D721Med (cell line): ENCODE measurements around the gene ZNF575.

ENCODE experiments used
- DNase-seq: peaks from one replicate; pipeline ENCODE4 v3.0.0; 2011; ENCODE audit warnings: low spot score; ENCODE audit not compliant: insufficient read length
- FAIRE-seq: peaks from 2 replicates; lab custom pipeline; 2011; peaks lifted over from hg19 to GRCh38; lab: Jason Lieb, UNC
- TF ChIP-seq, protein P1 (sequence below): IDR thresholded peaks from 2 replicates; pipeline ENCODE4 v1.5.1; 2012; ENCODE audit warnings: mild to moderate bottlenecking, control low read depth; ENCODE audit not compliant: insufficient read depth; ENCODE audit errors: missing control alignments

Gene ZNF575

DNA sequence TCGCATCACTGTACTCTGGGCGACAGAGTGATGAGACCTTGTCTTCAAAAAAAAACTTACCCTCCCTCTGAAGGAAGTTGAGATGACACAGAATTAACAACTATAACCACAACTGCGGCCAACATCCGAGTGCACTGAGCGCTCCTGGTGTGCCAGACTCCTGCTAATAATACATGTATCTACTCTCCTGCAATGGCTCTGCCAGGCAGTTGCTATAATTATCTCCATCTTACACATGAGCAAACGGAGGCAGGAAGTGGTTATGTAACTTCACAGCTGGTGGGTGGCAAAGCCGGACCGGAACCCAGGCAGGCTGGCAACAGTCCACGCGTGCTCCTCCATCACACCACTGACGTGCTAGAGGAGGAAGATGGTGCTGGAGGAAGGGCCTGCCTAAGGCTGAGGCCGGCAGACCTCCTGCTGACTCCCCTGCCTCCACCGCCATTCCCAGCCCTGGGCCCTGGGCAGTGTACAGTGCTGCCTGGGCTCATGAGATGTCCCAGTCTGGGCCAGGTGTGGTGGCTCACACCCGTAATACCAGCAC is 29.8 kb downstream of the ZNF575 start:
- no peak for DNase-seq
- TF ChIP-seq, protein P1, sequence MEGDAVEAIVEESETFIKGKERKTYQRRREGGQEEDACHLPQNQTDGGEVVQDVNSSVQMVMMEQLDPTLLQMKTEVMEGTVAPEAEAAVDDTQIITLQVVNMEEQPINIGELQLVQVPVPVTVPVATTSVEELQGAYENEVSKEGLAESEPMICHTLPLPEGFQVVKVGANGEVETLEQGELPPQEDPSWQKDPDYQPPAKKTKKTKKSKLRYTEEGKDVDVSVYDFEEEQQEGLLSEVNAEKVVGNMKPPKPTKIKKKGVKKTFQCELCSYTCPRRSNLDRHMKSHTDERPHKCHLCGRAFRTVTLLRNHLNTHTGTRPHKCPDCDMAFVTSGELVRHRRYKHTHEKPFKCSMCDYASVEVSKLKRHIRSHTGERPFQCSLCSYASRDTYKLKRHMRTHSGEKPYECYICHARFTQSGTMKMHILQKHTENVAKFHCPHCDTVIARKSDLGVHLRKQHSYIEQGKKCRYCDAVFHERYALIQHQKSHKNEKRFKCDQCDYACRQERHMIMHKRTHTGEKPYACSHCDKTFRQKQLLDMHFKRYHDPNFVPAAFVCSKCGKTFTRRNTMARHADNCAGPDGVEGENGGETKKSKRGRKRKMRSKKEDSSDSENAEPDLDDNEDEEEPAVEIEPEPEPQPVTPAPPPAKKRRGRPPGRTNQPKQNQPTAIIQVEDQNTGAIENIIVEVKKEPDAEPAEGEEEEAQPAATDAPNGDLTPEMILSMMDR, result no peak
- FAIRE-seq, result no peak

DNA sequence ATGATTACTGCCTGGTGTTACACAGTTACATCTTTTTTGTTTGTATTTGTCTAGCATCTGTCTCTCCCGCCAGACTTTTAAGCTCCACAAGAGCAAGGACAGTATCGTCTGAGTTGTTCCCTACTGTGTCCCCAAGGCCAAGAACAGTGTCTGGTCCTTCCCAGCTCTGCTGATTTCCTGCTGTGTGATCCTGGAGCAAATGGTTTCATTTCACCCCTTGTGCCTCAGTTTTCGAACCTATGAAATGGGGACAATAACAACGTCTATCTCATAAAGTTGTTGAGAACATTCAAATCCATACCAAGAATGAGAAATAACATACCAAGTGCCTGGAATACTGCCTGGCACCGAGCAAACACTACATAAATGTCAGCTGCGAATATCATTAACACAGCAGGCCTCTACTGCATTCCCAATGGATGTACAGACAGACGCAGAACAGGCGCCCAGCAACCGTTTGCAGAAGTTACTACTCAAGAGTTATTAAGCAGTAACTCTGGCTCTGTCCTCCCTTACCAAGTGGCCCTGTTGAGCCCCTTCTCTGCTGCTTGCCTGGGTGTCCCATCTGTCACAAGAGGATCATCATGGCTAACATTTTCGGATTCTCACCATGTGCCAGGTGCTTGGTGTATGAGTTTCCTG is 30.9 kb downstream of the ZNF575 start:
- TF ChIP-seq, protein P1, result no peak
- DNase-seq (no peak), FAIRE-seq (no peak)

DNA sequence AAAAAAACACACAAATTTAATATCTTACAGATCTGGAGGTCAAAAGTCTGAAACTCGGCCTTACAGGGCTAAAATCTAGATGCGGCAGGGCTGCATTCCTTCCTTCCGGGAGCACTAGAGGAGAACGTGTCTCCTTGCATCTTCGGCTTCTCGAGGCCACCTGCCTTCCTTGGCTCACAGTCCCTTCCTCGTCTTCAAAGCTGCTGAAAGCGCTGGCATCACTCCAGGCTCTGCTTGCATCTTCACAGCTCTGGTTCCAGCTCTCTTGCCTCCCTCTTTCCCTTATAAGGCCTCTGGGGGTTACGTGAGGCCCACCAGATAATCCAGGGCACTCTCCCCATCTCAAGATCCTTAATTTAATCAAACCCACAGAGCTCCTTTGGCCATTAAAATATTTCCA is 31.8 kb downstream of the ZNF575 start:
- TF ChIP-seq, protein P1, result no peak
- no peak for DNase-seq
- no peak for FAIRE-seq

DNA sequence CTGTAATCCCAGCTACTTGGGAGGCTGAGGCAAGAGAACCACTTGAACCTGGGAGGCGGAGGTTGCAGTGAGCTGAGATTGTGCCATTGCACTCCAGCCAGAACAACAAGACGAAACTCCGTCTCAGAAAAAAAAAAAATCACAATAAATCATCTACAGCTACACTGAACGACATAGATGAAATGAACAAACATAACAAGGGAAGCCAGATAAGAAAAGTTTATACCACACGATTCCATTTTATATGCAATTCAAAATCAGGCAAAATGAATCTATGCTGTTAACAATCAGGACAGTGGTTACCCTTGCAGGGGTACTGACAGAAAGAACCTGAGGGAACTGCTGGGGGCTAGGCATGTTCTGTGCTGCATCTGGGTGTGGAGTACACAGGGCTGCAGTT is 36.7 kb downstream of the ZNF575 start:
- TF ChIP-seq, protein P1, result no peak
- no peak for FAIRE-seq
- no peak for DNase-seq

DNA sequence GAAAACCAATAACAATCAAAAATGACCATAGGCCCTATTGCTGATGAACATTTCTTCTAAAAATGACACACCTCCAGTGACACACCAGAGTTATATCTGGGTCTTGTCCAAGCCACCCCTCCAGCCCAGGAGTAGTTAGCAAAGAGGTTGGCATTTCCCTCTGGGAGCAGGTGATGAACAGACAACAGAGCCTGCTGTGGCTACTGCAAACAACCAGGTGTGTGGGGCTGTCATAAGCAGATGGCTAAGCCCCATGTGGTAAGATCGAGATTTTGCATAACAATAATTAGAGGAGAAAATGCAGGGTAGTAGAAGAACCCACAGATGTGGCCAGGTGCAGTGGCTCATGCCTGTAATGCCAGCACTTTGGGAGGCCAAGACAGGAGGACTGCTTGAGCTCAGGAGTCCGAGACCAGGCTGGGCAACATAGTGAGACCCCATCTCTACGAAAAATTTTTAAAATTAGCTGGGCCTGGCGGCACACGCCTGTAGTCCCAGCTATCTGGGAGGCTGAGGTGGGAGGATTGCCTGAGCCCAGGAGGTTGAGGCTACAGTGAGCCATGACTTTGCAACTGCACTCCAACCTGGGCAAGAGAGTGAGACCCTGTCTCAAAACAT is 37.3 kb downstream of the ZNF575 start:
- TF ChIP-seq, protein P1, result no peak
- FAIRE-seq (no peak), DNase-seq (no peak)

DNA sequence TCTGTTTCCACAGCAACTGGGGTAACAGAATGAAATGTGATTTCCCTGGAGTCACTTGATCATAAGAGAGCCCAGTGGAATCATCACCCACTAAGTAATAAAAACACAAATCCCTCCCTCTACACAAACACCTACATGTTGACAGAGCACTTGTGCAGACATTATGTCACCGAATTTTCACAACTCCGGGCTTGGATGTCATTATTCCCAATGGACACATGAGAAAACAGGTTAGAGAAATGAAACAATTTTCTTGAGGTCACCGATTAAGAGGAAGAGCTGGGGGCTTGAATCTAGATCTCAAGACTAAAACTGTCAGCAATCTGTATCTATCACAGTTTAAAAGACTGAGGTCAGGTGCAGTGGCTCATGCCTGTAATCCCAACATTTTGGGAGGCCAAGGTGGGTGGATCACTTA is 39.2 kb downstream of the ZNF575 start:
- FAIRE-seq (no peak), DNase-seq (no peak)
- TF ChIP-seq, protein P1, result no peak
